Measurements from ENCODE around the gene IGFBP5.

DNA sequence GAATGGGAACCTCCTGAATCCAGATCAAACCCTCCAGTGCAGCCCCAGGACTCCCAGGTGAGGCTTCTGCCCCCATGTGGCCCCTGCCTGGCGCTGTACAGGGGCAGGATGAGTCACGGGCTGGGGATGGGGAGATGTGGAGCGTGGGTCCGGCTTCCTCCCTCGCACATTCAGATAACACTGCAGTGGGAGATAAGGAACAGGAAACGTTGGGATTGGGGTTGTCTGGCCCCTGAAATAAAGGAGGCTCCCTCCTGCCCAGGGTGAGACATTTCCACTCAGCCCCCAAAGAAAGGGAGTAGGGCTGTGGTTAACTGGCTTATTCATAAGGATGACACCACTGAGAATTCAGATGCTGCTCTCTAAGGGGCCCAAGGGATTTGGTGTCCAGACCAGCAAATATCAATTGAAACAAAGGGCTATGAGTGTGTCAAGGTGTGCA is 30.7 kb downstream of the IGFBP5 start:
- TF ChIP-seq, protein P1, sequence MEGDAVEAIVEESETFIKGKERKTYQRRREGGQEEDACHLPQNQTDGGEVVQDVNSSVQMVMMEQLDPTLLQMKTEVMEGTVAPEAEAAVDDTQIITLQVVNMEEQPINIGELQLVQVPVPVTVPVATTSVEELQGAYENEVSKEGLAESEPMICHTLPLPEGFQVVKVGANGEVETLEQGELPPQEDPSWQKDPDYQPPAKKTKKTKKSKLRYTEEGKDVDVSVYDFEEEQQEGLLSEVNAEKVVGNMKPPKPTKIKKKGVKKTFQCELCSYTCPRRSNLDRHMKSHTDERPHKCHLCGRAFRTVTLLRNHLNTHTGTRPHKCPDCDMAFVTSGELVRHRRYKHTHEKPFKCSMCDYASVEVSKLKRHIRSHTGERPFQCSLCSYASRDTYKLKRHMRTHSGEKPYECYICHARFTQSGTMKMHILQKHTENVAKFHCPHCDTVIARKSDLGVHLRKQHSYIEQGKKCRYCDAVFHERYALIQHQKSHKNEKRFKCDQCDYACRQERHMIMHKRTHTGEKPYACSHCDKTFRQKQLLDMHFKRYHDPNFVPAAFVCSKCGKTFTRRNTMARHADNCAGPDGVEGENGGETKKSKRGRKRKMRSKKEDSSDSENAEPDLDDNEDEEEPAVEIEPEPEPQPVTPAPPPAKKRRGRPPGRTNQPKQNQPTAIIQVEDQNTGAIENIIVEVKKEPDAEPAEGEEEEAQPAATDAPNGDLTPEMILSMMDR (conservative IDR thresholded peaks at IDR 0.05), result no peak
- no peak for TF ChIP-seq ZFX (IDR thresholded peaks at IDR 0.05)

All from C4-2B (cell line).